ENCODE data around the gene SBF2.

DNA sequence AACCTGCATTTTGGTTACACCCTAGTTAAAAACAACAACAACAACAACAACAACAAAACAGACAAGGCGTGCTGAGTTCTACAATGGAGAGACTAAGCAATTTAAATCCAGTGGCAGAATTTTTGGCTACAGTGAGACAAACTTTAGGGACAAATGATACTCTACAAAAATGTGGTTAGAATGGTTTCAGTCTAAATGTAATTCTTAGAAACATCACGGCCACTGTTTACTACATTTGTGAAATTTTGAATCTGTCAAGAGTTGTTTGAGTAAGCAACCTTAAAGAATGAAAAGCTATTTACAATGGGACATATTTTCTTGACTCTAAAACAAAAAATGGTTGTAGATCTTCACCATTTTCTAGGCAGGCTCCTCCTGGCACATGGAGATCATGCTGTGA is 370.7 kb downstream of the SBF2 start:
- TF ChIP-seq, protein P1, sequence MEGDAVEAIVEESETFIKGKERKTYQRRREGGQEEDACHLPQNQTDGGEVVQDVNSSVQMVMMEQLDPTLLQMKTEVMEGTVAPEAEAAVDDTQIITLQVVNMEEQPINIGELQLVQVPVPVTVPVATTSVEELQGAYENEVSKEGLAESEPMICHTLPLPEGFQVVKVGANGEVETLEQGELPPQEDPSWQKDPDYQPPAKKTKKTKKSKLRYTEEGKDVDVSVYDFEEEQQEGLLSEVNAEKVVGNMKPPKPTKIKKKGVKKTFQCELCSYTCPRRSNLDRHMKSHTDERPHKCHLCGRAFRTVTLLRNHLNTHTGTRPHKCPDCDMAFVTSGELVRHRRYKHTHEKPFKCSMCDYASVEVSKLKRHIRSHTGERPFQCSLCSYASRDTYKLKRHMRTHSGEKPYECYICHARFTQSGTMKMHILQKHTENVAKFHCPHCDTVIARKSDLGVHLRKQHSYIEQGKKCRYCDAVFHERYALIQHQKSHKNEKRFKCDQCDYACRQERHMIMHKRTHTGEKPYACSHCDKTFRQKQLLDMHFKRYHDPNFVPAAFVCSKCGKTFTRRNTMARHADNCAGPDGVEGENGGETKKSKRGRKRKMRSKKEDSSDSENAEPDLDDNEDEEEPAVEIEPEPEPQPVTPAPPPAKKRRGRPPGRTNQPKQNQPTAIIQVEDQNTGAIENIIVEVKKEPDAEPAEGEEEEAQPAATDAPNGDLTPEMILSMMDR (IDR thresholded peaks at IDR 0.05), result no peak
- TF ChIP-seq POLR2A (IDR thresholded peaks at IDR 0.05), result no peak

Measured in tibial nerve (tissue), 3 donors.